GM21576 (cell line): Measurements from ENCODE around the gene ANKRD39.
"Not testable (repeated sequence)": the region's sequence is repeated elsewhere in the genome, so short reads cannot be mapped to it uniquely, and the experiment has no call there.

Experiments
- ATAC-seq: cut with Tn5 transposase; IDR thresholded peaks from one replicate; pipeline ENCODE4 v1.9.1; 2021; ENCODE audit warnings: mild to moderate bottlenecking, moderate library complexity; ENCODE audit not compliant: unreplicated experiment

The ANKRD39 gene, protein sequence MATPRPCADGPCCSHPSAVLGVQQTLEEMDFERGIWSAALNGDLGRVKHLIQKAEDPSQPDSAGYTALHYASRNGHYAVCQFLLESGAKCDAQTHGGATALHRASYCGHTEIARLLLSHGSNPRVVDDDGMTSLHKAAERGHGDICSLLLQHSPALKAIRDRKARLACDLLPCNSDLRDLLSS

DNA sequence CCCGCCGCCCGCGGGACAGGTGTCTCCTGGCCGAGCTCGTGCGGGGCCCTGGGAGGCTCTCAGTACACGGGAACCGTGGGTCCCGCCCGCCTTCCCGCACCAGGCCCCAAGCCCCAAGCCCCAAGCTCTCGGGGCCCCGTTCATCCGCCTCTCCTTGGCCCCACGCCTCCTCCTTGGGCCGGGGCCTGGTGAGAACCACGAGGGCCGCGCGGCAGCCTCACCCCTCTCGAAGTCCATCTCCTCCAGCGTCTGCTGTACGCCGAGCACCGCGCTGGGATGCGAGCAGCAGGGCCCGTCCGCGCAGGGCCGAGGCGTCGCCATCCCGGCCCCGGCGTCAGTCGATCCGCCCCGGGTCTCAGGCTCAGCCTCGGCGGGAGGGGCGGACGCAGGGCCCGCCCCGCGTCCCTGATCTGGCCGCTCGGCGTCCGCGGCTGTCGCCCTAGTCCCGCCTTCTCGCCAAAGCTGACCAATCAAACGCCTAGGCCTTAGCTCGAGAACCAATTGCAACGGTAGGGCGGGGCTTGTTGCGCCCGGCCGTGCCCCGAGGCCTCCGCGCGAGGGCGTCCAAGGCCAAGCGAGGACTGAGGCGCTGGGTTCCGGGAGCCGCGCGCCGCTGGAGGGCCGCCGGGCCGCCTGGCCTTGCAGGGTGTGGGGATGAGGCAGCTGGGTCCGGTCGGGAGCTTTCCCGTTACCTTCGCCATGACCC is at the start of gene ANKRD39:
Gene ANKRD39 (minus strand): TSS at position 350 of the 706 bp plus-strand sequence. CDS start 29 bp downstream, at position 321.
- peak; percentile 91 for ATAC-seq

DNA sequence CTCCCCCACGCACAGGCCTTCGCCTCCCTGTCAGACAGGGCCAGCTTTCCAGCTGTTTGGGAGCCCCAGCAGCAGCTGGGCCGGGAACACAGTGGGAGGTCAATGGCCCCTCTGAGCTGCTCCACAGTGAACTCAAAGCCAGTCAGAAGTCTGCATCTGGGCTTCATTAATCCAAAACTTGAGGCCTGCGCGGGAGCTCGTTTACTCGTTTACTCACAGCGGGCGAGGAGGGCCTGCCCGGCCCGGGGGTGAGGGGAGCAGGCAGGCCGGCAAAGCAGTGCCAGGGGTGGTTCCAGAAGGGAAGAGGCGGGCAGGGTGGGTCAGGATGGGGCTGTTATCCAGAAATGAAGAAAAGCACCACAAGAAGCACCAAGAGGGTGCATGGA is 48.9 kb upstream of the ANKRD39 start:
- no peak for ATAC-seq

DNA sequence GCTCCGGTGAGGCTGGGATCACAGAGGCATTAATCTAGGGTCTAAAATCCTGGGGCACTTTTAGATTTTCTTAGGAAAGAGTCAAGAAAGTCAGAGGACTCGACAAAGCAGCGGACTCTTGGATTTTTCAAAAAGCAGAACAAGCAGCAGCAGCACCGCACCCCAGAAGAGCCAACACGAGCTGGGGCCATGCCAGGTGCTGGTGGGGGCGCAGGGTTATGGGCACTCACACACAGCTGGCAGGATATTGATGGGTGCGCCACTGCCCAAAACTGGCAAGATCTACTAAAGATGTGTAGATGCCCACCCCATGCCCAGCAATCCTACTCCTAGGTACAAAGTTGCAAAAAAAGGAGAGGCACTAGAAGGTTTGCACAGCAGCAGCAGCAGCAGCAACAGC is 46.0 kb upstream of the ANKRD39 start:
- ATAC-seq: no peak

DNA sequence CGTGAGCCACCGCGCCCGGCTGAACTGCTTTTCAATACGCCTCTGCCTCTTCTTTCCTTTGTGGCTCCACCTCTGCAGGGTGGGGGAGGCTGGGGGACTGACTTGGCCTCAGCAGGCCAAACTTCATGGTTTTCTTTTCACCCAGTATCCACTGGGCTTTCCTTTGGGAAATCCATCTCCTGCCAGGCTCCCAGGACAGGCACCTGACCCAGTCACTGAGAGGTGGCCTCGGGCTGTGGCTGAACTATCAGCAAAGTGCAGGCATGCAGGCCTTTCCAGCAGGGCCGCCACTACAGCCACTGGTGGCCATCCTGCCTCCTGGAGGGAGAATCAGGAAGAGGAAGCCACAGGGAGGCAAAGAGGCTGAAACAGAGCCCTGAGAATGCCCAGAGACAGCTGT is 45.5 kb upstream of the ANKRD39 start:
- ATAC-seq: no peak

DNA sequence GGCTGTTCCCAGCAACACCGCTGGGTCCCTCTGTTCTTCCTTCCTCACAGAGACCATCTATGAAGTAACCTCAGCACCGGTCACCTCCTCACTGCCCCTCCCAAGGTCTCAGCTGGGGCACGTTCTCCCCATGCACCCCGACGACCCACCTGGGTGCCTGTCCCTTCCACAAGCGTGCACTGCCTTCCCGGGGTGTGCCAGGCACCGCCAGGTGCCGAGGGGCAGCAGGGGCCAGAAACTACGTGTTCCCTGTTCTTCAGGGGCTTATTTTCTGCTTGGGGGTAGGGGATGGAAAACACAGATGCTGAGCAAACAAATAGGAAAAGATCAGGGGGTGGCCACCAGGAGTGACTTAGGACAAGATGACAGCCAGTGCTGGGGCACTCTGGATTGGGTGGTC is 42.4 kb upstream of the ANKRD39 start:
- ATAC-seq: no peak

DNA sequence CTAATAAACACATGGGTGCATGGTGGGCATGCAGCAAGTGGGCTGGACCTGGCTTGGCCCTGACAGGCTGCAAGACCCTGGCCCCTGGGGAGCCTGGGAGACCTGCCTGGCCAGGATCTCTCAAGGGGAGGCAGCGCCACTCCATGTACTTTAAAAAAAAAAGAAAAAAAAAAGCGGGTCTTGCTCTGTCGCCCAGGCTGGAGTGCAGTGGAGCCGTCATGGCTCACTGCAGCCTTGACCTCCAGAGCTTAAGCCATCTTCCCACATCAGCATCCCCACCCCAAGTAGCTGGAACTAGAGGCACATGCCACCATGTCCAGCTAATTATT is 41.6 kb upstream of the ANKRD39 start:
- no peak for ATAC-seq

DNA sequence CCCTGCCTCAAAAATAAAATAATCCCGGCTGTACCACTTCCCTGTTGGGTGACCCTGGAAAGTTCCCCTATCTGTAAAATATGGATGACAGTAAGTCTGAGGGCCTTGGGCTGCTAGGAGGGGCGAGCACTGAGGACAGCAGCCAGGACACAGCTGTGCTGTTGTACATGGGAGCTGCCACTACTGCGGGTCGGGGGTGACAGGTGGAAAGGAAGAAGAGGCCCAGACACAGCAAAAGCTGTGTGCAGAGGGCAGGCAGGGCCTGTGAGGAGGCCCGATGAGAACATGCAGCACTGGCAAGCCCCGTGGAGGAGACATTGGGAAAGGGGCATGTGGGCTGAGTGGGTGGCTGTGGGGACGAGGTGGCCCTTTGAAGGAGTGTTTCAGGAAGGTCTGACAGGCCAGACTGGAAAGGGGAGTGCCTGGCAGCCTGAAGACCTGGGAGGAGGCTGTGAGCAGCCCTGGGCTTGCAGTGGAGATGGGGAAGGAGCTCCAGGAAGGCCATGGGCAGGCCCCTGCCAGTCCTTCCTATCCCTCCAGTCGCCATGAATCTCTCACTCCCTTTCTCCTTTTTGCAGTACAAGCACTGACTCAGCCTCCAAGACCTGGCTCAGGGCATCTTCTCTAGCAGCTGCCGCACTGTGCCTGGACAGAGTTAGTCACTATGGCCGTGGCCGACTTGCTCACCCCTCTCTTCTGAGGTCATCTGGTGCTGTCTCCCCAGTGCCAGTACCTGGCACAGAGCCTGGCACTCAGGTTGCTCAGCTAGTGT is 41.0 kb upstream of the ANKRD39 start:
- ATAC-seq: no peak

DNA sequence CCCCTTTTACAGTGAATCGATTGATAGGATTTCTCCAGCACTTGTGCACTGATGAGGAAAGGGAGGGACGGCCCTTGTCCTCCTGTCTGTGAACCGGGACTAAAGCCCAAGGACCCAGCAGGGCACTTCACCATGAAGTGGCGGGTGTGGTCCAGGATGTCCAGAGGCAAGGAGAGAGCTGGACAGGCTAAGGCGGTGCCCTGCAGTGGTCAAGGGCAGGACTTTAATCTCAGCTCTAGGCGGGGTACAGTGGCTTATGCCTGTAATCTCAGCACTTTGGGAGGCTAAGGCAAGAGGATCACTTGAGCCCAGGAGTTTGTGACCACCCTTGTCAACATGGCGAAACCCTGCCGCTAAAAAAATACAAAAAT is 40.3 kb upstream of the ANKRD39 start:
- no peak for ATAC-seq

DNA sequence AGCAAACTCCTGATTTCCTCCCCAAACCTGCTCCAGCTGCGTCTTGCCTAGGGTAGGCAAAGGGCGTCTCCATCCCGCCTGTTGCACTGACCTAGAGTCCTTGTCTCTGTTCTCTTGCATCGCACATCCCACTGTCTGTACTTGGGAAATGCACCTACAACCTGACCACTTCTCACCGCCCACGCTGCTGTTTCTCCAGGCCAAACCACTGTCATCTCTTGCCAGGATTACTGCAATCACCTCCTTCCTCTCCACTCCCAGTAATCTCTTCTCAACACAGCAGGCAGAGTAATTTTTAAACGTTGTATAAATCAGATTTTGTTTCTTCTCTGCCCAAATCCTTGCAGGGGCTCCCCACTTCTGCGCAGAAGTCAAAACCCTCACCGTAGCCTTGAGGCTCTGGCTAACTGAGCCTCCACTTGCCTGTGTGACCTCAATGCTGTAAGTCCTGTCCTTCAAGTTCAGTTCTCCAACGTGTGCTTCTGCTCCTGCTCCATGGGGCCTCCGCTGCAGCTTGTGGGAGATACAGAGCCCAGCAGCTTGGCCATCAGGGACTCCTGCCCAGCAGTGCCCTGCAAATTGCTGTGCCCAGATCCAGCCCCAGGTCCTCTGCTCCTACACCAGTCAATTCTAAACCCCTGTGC is 39.8 kb upstream of the ANKRD39 start:
- ATAC-seq: no peak

DNA sequence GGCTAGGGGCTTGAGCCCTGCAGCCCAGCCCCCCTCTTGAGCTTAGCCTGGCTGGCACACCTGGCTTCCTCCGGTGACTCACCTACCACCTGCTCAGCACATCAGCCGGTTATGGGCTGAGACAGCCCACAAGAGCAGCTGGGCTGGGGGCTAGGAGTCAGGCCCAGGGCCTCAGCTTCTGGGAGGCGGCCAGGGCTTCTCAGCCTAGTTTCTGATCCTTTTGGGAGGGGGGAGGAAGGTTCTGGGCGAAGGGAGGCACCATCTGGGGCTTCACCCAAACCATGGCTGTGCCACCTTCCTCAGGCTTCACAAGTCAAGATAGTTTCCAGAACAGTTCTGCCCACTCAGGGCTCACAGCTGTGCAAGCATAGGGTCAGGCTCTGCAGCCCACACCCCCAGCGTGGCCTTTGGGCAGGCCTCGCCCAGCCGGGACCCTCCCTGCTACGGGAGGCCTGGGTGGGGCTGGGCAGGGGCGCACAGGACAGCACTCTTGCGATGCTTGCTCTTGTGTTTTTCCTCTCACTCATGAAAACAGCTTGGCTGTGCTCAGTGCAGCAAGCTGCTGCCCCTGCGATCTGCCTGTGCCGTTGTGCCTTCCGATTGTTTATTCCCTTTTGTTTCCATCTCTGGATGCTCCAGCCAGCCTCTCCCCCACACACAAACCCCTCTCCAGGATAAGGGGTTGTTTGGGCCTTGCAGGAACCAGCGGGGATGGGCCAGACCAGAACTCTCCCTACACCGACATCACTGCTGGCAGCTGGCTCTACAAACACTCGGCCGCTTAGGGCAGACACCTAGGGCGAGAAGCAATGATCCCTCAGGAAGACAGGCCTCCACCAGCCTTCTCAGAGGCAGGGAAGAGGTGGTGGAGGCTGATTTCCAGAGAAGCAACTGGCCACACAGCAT is 38.2 kb upstream of the ANKRD39 start:
- no peak for ATAC-seq

DNA sequence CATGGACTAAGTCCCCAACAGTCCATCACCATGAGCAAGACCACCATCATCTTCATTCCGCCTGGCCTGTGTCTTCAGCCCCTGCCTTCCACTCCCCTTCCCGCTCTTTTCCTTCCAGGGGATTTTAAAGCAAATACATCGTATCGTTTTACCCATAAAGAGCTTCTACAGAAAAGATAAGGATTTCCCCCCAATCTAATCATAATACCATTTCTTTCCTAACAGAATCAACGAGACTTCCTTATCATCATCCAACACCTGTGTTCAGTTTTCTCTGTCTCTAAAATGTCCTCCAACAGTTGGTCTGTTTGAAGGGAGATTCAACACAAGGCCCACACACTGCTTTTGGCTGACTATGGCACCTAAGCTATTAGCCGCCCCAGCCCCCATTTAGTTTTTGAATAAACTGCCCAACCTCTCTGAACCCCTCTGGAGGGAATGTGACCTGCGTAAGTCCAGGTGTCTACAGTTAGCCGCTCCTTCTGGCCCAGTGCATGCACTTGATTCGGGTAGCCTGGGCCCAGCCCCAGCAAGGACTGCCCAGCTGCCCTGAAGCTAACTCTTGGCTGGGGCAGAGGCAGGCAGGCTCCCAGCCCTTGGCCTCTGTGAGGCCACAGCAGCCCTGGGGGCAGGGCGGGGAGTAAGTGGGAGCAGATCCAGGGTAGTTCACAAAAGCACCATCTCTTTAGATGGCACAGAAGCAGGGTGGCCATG is 37.4 kb upstream of the ANKRD39 start:
- no peak for ATAC-seq

DNA sequence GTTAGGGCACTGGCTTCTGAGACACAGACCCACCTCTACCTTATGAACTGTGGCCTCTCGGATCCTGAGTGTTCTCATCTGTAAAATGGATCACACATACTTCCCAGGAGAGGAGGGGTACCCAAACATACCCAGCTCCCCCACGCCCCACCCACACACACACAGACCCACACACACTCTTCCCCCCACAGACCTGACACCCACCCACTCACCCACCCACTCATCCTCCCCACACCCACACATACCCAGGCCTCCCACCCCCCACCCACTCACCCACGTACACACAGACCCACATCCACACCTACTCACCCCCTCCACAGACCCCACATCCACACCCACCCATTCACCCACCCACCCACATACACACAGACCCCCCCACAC is 36.3 kb upstream of the ANKRD39 start:
- ATAC-seq: no peak

DNA sequence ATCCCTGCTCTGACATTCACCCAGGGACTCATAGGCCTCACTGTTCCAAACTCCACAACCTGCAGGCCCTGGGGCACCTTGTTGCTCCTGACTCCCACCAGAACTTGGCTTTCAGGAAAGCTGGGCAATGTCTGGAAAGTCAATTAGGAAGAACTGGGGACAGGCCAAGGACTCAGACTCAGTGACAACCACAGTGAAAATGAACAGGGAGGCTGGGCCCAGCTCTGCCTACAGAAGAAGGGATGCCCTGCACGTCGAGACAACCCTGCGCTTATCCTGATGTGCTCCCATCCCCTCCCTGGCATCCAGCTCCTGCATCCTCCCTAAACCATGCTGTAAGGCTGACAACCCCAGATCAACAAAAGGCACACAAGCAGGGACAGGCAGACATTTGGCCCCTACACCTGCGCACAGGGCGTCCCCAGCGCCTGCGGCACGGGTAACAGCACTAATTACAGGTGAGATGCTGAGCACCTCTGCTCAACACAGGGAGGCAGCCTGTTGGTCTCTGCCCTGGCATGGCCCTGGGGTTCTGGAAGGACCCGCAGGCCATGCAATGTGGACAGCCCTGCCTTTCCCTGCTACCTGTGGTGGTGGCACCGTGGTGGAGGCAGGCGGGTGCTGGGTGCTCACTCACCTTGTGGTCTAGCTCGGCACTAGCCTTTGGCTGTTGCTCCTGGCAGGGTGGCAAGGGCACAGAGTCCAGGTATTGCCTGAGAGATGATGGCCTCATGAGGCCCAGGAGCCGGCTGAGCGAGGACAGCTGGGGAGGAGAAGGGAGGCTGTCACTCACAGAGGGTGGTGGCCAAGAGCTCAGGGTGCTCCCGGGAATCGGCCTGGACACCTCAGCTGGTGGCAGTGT is 35.7 kb upstream of the ANKRD39 start:
- no peak for ATAC-seq

DNA sequence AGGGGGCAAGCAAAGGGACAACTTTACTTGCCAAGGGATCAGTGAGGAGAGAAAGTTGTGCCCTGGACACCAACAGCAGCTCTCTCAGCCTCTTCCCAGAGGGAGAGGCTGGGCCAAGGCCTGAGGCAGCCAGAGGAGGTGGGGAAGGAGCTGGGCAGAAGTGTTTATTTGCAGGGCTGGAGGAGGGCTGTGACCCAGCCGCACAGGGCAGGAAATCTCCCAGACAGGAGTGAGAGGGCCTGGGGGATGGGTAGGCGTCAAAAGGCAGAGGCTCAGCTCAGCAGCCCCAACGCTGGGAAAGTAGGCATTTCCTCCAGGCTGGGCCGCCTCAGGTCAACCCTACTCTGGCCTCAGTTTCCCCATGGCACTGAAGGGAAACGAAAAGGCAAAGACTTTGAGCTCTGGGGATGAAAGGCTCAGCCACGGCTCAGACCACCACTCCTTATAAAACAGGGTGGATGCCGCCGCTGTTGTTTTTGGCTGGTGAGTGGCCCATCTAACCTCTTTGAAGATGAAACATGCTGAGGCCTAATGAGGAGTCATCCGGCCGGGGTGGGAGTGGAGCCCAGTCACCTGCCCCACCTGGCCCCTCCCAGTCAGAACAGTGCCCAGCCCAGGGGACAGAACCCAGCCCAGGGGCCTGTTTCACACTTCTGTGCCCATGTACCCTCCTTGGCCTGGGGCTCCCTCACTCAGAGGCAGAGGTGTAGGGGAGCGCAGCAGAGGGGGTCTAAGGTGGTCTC is 33.9 kb upstream of the ANKRD39 start:
- ATAC-seq: no peak

DNA sequence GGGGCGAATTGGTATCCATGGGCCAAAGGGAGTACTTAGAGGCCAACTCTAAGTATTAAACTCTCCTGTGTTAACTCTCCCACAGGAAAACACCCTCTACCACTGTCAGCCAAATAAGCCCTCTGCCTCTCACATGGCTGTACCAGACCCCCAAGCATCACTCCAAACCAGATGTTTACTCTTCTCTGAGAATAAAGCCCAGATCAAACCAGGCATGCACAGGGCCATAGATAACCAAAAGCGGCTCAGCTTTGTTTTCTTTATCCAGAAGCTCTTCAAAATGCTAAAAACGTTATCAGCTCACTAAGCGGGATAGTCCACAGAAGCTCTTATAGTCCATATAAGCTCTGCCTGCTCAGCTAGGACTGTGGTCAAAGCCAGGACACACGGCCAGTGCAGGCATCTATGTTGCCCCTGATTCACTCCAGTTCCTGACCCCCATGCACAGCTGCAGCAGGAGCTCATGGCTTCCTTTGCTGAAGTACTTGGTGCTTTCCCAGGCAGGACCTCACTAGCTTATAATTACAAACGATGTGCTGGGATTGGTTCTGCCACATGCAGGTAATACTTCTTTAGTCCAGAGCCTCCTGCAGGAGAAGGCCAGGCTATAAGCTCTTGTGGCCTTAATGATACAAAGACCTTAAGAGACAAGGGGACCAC is 33.0 kb upstream of the ANKRD39 start:
- no peak for ATAC-seq

DNA sequence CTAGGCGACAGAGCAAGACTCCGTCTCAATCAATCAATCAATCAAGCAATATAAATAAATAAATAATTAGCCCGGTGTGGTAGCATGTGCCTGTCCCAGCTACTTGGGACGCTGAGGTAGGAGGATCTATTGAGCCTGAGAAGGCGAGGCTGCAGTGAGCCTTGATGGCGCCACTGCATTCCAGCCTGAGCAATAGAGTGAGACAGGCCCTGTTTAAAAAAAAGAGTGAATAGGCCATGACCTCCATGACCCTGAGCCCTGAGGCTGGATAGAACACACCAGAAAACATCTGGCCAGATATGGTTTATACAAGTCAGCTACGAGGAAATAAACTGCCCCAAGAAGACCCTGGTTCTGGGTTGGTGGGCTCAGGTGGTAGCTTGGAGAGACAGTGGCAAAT is 32.4 kb upstream of the ANKRD39 start:
- no peak for ATAC-seq

DNA sequence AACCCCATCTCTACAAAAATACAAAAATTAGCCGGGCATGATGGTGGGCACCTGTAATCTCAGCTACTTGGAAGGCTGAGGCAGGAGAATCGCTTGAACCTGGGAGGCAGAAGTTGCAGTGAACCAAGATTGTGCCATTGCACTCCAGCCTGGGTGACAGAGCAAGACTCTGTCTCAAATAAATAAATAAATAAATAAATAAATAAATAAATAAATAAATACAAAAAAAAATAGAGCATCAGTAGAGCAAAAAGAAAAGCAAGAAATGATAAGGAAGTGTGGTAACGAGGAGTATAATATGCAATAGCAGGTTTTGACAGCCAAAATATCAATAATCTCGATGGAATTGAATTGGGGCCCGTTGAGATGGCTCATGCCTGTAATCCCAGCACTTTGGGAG is 31.7 kb upstream of the ANKRD39 start:
- ATAC-seq: not testable (repeated sequence)
